Measurements from ENCODE around the gene SLCO2B1.
A peak's percentile ranks its signal among the peaks of the same experiment; 100 is the strongest.

Gene SLCO2B1

GRCh38 chr11:75142714-75143419, 8.0 kb upstream of the SLCO2B1 start:
- intact Hi-C loops (cut with DNase I), result loop anchor here (2.0 kb wide), 1 partner anchor 62 kb away; no protein-coding TSS in a partner anchor
- peak; percentile 47 to 93 (median 78) for DNase-seq

- DNase-seq, result no peak
- intact Hi-C loops (cut with DNase I), result loop anchor here (2.0 kb wide), 1 partner anchor 61 kb away; no protein-coding TSS in a partner anchor
Measured at GRCh38 chr11:75143420-75143731, 7.5 kb upstream of the SLCO2B1 start.

- no peak for DNase-seq
Measured at GRCh38 chr11:75144716-75145014, 6.2 kb upstream of the SLCO2B1 start.

GRCh38 chr11:75145196-75145971, 5.5 kb upstream of the SLCO2B1 start:
- intact Hi-C loops (cut with DNase I), result loop anchor here (2.0 kb wide), 1 partner anchor 103 kb away; no protein-coding TSS in a partner anchor
- peak in 4 of 42 donors; percentile 11 to 30 (median 22) for DNase-seq

More at GRCh38 chr11:75144716-75145014, 6.2 kb upstream of the SLCO2B1 start:
- intact Hi-C loops (cut with DNase I), result loop anchor here (2.0 kb wide), 1 partner anchor 104 kb away; no protein-coding TSS in a partner anchor

GRCh38 chr11:75145972-75146519, 4.9 kb upstream of the SLCO2B1 start:
- no peak for DNase-seq
- intact Hi-C loops (cut with DNase I), result loop anchor here (2.0 kb wide), 1 partner anchor 103 kb away; no protein-coding TSS in a partner anchor

- DNase-seq, result peak in 1 of 42 donors; percentile 19
- intact Hi-C loops (cut with DNase I), result no loop called here
Measured at GRCh38 chr11:75146711-75147110, 4.2 kb upstream of the SLCO2B1 start.

- DNase-seq, result no peak
- intact Hi-C loops (cut with DNase I), result no loop called here
Measured at GRCh38 chr11:75147191-75147874, 3.6 kb upstream of the SLCO2B1 start.

GRCh38 chr11:75147875-75148263, 3.0 kb upstream of the SLCO2B1 start:
- intact Hi-C loops (cut with DNase I), result no loop called here
- DNase-seq, result peak in 30 of 42 donors; percentile 6 to 66 (median 38)

- no peak for DNase-seq
- intact Hi-C loops (cut with DNase I), result no loop called here
Measured at GRCh38 chr11:75148436-75148983, 2.4 kb upstream of the SLCO2B1 start.

- no peak for DNase-seq
- intact Hi-C loops (cut with DNase I), result no loop called here
Measured at GRCh38 chr11:75149766-75150465, 991 bp upstream of the SLCO2B1 start.

GRCh38 chr11:75151346-75152047, 590 bp downstream of the SLCO2B1 start:
- no peak for DNase-seq
- intact Hi-C loops (cut with DNase I), result no loop called here

GRCh38 chr11:75152090-75152489, 1.2 kb downstream of the SLCO2B1 start:
- no peak for DNase-seq
- intact Hi-C loops (cut with DNase I), result no loop called here

- DNase-seq, result no peak
- intact Hi-C loops (cut with DNase I), result no loop called here
Measured at GRCh38 chr11:75152651-75153427, 1.9 kb downstream of the SLCO2B1 start.

- peak in 1 of 42 donors; percentile 22 for DNase-seq
- intact Hi-C loops (cut with DNase I), result no loop called here
Measured at GRCh38 chr11:75154646-75155569, 4.0 kb downstream of the SLCO2B1 start.

GRCh38 chr11:75155570-75156422, 4.9 kb downstream of the SLCO2B1 start:
- DNase-seq, result no peak
- intact Hi-C loops (cut with DNase I), result no loop called here

Data from head of caudate nucleus (tissue), 42 donors.